ENCODE data around the gene OLIG3.

OLIG3 gene

DNA sequence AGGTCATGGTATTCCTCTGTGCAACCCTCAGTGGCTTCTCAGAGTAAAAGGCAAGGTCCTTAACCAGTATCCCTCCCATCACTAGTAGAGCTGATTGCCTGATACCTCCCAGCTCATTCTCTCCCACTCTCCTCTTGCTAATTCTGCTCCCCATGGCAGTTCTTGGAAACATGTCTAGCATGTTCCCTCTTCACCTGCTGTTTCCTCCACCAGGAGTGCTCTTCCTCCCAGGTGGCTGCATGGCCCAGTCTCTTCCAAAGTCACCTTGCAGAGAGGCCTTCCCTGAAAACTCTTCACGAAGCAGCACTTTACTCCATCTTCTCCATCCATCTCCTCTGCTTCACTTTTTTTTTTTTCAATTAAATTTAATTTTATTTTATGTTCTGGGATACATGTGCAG lies 36.2 kb upstream of the OLIG3 start:
- H3K27me3 ChIP-seq (ENCODE audit: insufficient read depth, insufficient read length): no peaks in the 10 kb centered on the region
- TF ChIP-seq ZNF274 (IDR thresholded peaks at IDR 0.05; ENCODE audit: low read depth, low read length) (no peak), SUZ12 (IDR thresholded peaks at IDR 0.05; ENCODE audit: extremely low read depth, insufficient read depth, insufficient read length) (no peak)

GRCh38 chr6:137522831-137523230 lies 28.6 kb upstream of the OLIG3 start:
- Histone ChIP-seq H3K27me3 (ENCODE audit: insufficient read depth, insufficient read length) (no peaks in the 10 kb centered on the region), H3K9ac (ENCODE audit: insufficient read length, low read depth) (no peak overlapping the region), H3K4me3 (ENCODE audit: insufficient read length, low read depth) (no peak overlapping the region), H3K9me3 (ENCODE audit: insufficient read depth, low read length) (no peaks in the 10 kb centered on the region), H3K4me1 (ENCODE audit: insufficient read depth, insufficient read length) (no peaks in the 10 kb centered on the region), H3K36me3 (ENCODE audit: insufficient read depth, insufficient read length, low read length) (no peaks in the 10 kb centered on the region)
- no peak for TF ChIP-seq SUZ12 (IDR thresholded peaks at IDR 0.05; ENCODE audit: extremely low read depth, insufficient read depth, insufficient read length)
- no peak for TF ChIP-seq ZNF274 (IDR thresholded peaks at IDR 0.05; ENCODE audit: low read depth, low read length)
- no peak for TF ChIP-seq YY1 (IDR thresholded peaks at IDR 0.05; ENCODE audit: insufficient read depth, insufficient read length)
- no peak for DNase-seq (ENCODE audit: low read depth, low spot score)

More for the DNA sequence above, 36.2 kb upstream of the OLIG3 start:
- no peaks in the 10 kb centered on the region for H3K36me3 ChIP-seq (ENCODE audit: insufficient read depth, insufficient read length, low read length)
- no peak overlapping the region for H3K9ac ChIP-seq (ENCODE audit: insufficient read length, low read depth)
- H3K4me1 ChIP-seq (ENCODE audit: insufficient read depth, insufficient read length): no peaks in the 10 kb centered on the region
- no peak for DNase-seq (ENCODE audit: low read depth, low spot score)
- no peak overlapping the region for H3K4me3 ChIP-seq (ENCODE audit: insufficient read length, low read depth)
- no peaks in the 10 kb centered on the region for H3K9me3 ChIP-seq (ENCODE audit: insufficient read depth, low read length)

DNA sequence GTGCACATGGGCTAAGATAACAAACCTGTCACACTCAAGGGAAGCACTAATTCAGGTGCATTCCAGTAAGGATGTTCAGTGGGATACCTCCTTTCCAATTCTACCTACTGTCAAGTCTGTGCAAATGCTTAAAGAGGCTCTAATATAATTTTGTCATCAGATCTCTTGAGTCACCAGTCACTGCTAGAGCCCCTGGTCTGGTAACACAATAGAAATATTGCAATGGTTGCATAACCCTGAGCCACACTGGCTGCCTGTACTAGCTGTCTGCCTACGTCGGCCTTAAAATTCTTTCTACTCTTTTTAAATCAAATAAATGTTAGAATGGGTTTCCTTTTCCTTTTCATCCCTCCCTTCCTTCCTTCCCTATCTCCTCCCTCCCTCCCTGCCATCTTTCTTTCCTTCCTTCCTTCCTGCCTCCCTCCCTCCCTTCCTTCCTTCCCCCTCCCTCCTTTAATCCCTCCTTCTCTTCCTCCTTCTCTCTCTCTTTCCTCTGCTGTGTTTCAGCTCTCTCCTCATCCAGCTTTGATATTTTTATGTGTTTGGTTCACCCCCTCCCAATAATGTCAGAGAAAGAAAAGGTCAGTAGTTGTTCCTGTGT lies 28.1 kb upstream of the OLIG3 start:
- no peak for DNase-seq (ENCODE audit: low read depth, low spot score)
- TF ChIP-seq ZNF274 (IDR thresholded peaks at IDR 0.05; ENCODE audit: low read depth, low read length) (no peak), SUZ12 (IDR thresholded peaks at IDR 0.05; ENCODE audit: extremely low read depth, insufficient read depth, insufficient read length) (no peak), YY1 (IDR thresholded peaks at IDR 0.05; ENCODE audit: insufficient read depth, insufficient read length) (no peak)

GRCh38 chr6:137520520-137520919 lies 26.3 kb upstream of the OLIG3 start:
- TF ChIP-seq ZNF274 (IDR thresholded peaks at IDR 0.05; ENCODE audit: low read depth, low read length) (no peak), YY1 (IDR thresholded peaks at IDR 0.05; ENCODE audit: insufficient read depth, insufficient read length) (no peak), SUZ12 (IDR thresholded peaks at IDR 0.05; ENCODE audit: extremely low read depth, insufficient read depth, insufficient read length) (no peak)
- DNase-seq (ENCODE audit: low read depth, low spot score): no peak
- H3K36me3 ChIP-seq (ENCODE audit: insufficient read depth, insufficient read length, low read length): no peaks in the 10 kb centered on the region
- no peak overlapping the region for H3K9ac ChIP-seq (ENCODE audit: insufficient read length, low read depth)
- H3K27me3 ChIP-seq (ENCODE audit: insufficient read depth, insufficient read length): no peaks in the 10 kb centered on the region
- no peaks in the 10 kb centered on the region for H3K9me3 ChIP-seq (ENCODE audit: insufficient read depth, low read length)
- H3K4me1 ChIP-seq (ENCODE audit: insufficient read depth, insufficient read length): no peaks in the 10 kb centered on the region
- H3K4me3 ChIP-seq (ENCODE audit: insufficient read length, low read depth): no peak overlapping the region

More for the DNA sequence above, 28.1 kb upstream of the OLIG3 start:
- Histone ChIP-seq H3K36me3 (ENCODE audit: insufficient read depth, insufficient read length, low read length) (no peaks in the 10 kb centered on the region), H3K4me1 (ENCODE audit: insufficient read depth, insufficient read length) (no peaks in the 10 kb centered on the region), H3K9me3 (ENCODE audit: insufficient read depth, low read length) (no peaks in the 10 kb centered on the region), H3K27me3 (ENCODE audit: insufficient read depth, insufficient read length) (no peaks in the 10 kb centered on the region), H3K4me3 (ENCODE audit: insufficient read length, low read depth) (no peak overlapping the region), H3K9ac (ENCODE audit: insufficient read length, low read depth) (no peak overlapping the region)

DNA sequence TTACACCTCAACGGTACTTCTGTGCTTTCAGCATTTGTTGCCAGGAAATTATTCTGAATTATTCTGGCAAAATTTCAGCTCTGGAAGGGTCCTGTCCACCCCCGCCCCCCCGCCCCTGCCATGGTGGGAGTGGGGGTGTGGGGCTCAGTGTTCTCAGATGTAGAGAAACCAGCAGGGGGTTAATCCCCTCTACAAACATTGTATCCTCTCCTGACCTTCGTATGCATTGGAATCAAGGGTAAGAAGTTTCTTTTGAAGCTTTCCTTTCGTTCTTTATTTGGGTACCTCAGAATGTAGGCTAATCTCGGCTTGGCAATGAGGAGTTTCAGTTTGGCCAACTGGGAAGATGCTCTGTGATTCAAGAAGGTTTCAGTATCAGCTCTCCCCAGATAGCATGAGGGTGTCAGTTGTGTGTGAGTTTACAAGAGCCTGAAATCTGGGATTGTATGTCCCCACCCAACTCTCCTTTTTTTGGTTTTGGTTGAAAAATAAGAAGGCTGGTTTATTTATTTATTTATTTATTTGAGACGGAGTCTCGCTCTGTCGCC lies 25.5 kb upstream of the OLIG3 start:
- Histone ChIP-seq H3K9ac (ENCODE audit: insufficient read length, low read depth) (no peak overlapping the region), H3K4me3 (ENCODE audit: insufficient read length, low read depth) (no peak overlapping the region), H3K27me3 (ENCODE audit: insufficient read depth, insufficient read length) (no peaks in the 10 kb centered on the region), H3K9me3 (ENCODE audit: insufficient read depth, low read length) (no peaks in the 10 kb centered on the region), H3K36me3 (ENCODE audit: insufficient read depth, insufficient read length, low read length) (no peaks in the 10 kb centered on the region), H3K4me1 (ENCODE audit: insufficient read depth, insufficient read length) (no peaks in the 10 kb centered on the region)
- no peak for DNase-seq (ENCODE audit: low read depth, low spot score)
- TF ChIP-seq YY1 (IDR thresholded peaks at IDR 0.05; ENCODE audit: insufficient read depth, insufficient read length) (no peak), SUZ12 (IDR thresholded peaks at IDR 0.05; ENCODE audit: extremely low read depth, insufficient read depth, insufficient read length) (no peak), ZNF274 (IDR thresholded peaks at IDR 0.05; ENCODE audit: low read depth, low read length) (no peak)

DNA sequence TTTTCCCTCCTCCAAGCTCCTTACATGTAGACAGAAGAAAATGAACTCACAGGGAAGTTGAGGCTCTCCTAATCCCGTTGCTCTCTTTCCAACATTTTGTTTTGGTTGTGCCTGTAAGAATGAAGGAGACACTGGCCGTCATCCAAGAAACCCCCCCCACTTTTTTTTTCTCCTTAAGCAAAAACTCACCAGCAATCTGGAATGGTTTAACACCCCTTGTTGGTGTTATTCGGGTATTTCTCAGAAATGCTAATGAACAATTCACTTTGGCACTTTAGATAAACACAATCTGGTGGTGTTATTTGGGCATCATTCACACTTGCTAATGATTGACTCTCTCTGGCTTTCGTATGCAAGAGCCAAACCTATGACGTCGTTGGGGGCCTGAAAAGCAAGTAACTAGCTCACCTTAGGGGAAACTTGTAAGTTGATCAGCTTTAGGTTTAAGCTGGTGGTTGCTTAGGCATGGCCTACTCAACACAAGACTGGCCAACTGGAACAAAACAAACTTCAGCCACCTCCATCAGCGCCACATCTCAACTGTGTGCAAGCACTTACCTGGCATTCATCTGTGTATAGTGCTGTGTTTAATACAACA lies 24.3 kb upstream of the OLIG3 start:
- no peaks in the 10 kb centered on the region for H3K9me3 ChIP-seq (ENCODE audit: insufficient read depth, low read length)
- DNase-seq (ENCODE audit: low read depth, low spot score): no peak
- no peaks in the 10 kb centered on the region for H3K27me3 ChIP-seq (ENCODE audit: insufficient read depth, insufficient read length)
- TF ChIP-seq ZNF274 (IDR thresholded peaks at IDR 0.05; ENCODE audit: low read depth, low read length) (no peak), YY1 (IDR thresholded peaks at IDR 0.05; ENCODE audit: insufficient read depth, insufficient read length) (no peak), SUZ12 (IDR thresholded peaks at IDR 0.05; ENCODE audit: extremely low read depth, insufficient read depth, insufficient read length) (no peak)
- H3K4me1 ChIP-seq (ENCODE audit: insufficient read depth, insufficient read length): no peaks in the 10 kb centered on the region
- H3K4me3 ChIP-seq (ENCODE audit: insufficient read length, low read depth): no peak overlapping the region
- no peak overlapping the region for H3K9ac ChIP-seq (ENCODE audit: insufficient read length, low read depth)
- H3K36me3 ChIP-seq (ENCODE audit: insufficient read depth, insufficient read length, low read length): no peaks in the 10 kb centered on the region

- H3K9ac ChIP-seq (ENCODE audit: insufficient read length, low read depth): no peak overlapping the region
- H3K4me1 ChIP-seq (ENCODE audit: insufficient read depth, insufficient read length): no peaks in the 10 kb centered on the region
- DNase-seq (ENCODE audit: low read depth, low spot score): no peak
- no peak for TF ChIP-seq YY1 (IDR thresholded peaks at IDR 0.05; ENCODE audit: insufficient read depth, insufficient read length)
- no peak for TF ChIP-seq ZNF274 (IDR thresholded peaks at IDR 0.05; ENCODE audit: low read depth, low read length)
- TF ChIP-seq SUZ12 (IDR thresholded peaks at IDR 0.05; ENCODE audit: extremely low read depth, insufficient read depth, insufficient read length): no peak
- no peaks in the 10 kb centered on the region for H3K36me3 ChIP-seq (ENCODE audit: insufficient read depth, insufficient read length, low read length)
- no peaks in the 10 kb centered on the region for H3K9me3 ChIP-seq (ENCODE audit: insufficient read depth, low read length)
- H3K4me3 ChIP-seq (ENCODE audit: insufficient read length, low read depth): no peak overlapping the region
- no peaks in the 10 kb centered on the region for H3K27me3 ChIP-seq (ENCODE audit: insufficient read depth, insufficient read length)
Measured at GRCh38 chr6:137514418-137514817, 20.2 kb upstream of the OLIG3 start.

Data from NT2/D1 (cell line).